GM10266 (cell line): ENCODE results near the gene SDF2L1.

Source experiments
- DNase-seq: peaks from one replicate; pipeline ENCODE4 v3.0.0; 2012; ENCODE audit errors: extremely low spot score
- TF ChIP-seq, protein P1 (sequence below): IDR thresholded peaks from 2 replicates; pipeline ENCODE4 v1.5.1; 2012; ENCODE audit warnings: mild to moderate bottlenecking, low read depth; ENCODE audit not compliant: control insufficient read depth, insufficient read depth; ENCODE audit errors: missing control alignments

SDF2L1 gene

GRCh38 chr22:21623648-21623970 is 18.5 kb upstream of the SDF2L1 start:
- DNase-seq: no peak
- TF ChIP-seq, protein P1, sequence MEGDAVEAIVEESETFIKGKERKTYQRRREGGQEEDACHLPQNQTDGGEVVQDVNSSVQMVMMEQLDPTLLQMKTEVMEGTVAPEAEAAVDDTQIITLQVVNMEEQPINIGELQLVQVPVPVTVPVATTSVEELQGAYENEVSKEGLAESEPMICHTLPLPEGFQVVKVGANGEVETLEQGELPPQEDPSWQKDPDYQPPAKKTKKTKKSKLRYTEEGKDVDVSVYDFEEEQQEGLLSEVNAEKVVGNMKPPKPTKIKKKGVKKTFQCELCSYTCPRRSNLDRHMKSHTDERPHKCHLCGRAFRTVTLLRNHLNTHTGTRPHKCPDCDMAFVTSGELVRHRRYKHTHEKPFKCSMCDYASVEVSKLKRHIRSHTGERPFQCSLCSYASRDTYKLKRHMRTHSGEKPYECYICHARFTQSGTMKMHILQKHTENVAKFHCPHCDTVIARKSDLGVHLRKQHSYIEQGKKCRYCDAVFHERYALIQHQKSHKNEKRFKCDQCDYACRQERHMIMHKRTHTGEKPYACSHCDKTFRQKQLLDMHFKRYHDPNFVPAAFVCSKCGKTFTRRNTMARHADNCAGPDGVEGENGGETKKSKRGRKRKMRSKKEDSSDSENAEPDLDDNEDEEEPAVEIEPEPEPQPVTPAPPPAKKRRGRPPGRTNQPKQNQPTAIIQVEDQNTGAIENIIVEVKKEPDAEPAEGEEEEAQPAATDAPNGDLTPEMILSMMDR: no peak

- TF ChIP-seq, protein P1: peak; percentile 49
- DNase-seq: no peak
Measured at GRCh38 chr22:21624120-21624879, 17.8 kb upstream of the SDF2L1 start.

- no peak for DNase-seq
- TF ChIP-seq, protein P1: no peak
Measured at GRCh38 chr22:21624880-21625791, 17.0 kb upstream of the SDF2L1 start.

- TF ChIP-seq, protein P1: no peak
- DNase-seq: no peak
Measured at GRCh38 chr22:21626073-21626734, 15.9 kb upstream of the SDF2L1 start.

GRCh38 chr22:21626735-21627469 is 15.2 kb upstream of the SDF2L1 start:
- no peak for DNase-seq
- TF ChIP-seq, protein P1: no peak

GRCh38 chr22:21628386-21629254 is 13.5 kb upstream of the SDF2L1 start:
- DNase-seq: no peak
- TF ChIP-seq, protein P1: no peak
